Epithelial cell of proximal tubule (primary cell): Measurements from ENCODE around the gene TMEM121. TPM values are rescaled to one million over a fixed set of nuclear protein-coding genes. Genes with fewer than 3 reads are reported as not detected.

Experiments used
- DNase-seq: peaks from one replicate; pipeline ENCODE4 v3.0.0-alpha.2; 2011; ENCODE audit warnings: low read depth
- H3K4me3 ChIP-seq: 2 replicates; pipeline ENCODE4 v1.5.1; 2011; ENCODE audit warnings: low read depth, mild to moderate bottlenecking, low read length
- CTCF ChIP-seq: conservative IDR thresholded peaks from 2 replicates; pipeline ENCODE4 v1.5.1; 2012; ENCODE audit warnings: low read depth, mild to moderate bottlenecking, low read length
- total RNA-seq: library from RNA; depleted of rRNA; stranded (reverse); fragments of >200 nt; gene quantifications from 2 replicates; pipeline ENCODE4 v1.2.3, GENCODE V29; 2015

The TMEM121 gene
- total RNA-seq, 1 donor from 2014 or later = 5.6 TPM

- no peak overlapping the region for H3K4me3 ChIP-seq
- no peak for DNase-seq
Observed at GRCh38 chr14:105500036-105500725, 26.2 kb upstream of the TMEM121 start.

GRCh38 chr14:105500726-105501101 lies 25.7 kb upstream of the TMEM121 start:
- TF ChIP-seq CTCF = no peak
- DNase-seq = no peak
- H3K4me3 ChIP-seq = no peak overlapping the region

More at GRCh38 chr14:105500036-105500725, 26.2 kb upstream of the TMEM121 start:
- TF ChIP-seq CTCF = no peak

DNA sequence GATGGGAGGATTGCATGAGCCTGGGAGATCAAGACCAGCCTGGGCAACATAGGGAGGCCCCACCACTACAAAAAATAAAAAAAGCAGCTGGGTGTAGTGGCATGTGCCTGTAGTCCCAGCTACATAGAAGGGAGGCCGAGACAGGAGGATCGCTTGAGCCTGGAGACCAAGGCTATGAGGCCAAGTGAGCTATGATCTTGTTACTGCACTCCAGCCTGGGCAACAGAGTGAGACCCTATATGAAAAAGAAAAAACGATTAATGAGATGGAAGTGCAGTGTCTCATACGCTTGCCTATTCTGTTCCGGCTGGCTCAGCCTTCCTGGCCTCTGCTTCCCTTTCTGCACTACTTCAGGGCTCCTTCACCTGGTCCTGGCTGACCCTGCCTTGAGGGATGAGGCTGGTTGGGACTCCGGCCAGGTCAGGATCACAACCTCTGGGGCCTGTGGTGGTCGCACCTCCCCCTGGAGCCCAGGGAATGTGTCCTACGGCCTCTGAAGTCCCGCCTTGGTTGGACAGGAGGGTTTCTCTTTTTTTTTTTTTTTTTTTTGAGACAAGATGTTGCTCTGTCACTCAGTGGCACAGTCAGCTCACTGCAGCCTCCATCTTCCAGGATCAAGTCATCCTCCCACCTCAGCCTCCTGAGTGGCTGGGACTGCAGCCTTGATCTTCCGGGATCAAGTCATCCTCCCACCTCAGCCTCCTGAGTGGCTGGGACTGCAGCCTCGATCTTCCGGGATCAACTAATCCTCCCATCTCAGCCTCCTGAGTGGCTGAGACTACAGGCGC lies 24.7 kb upstream of the TMEM121 start:
- TF ChIP-seq CTCF = no peak
- H3K4me3 ChIP-seq = no peak overlapping the region
- no peak for DNase-seq

- DNase-seq = no peak
- no peak overlapping the region for H3K4me3 ChIP-seq
- TF ChIP-seq CTCF = no peak
Observed at GRCh38 chr14:105502446-105503295, 23.7 kb upstream of the TMEM121 start.

GRCh38 chr14:105503296-105503640 lies 23.1 kb upstream of the TMEM121 start:
- DNase-seq = no peak
- no peak for TF ChIP-seq CTCF
- H3K4me3 ChIP-seq = no peak overlapping the region

- no peak overlapping the region for H3K4me3 ChIP-seq
Observed at GRCh38 chr14:105503935-105504692, 22.3 kb upstream of the TMEM121 start.

More at GRCh38 chr14:105503935-105504692, 22.3 kb upstream of the TMEM121 start:
- no peak for DNase-seq
- no peak for TF ChIP-seq CTCF
